Inferior parietal cortex (tissue), 1 donor: ENCODE measurements around the gene SMARCD3.

Experiments
- DNase-seq: peaks from one replicate; pipeline ENCODE4 v3.0.0-alpha.2; 2016; ENCODE audit errors: extremely low spot score

The SMARCD3 gene

DNA sequence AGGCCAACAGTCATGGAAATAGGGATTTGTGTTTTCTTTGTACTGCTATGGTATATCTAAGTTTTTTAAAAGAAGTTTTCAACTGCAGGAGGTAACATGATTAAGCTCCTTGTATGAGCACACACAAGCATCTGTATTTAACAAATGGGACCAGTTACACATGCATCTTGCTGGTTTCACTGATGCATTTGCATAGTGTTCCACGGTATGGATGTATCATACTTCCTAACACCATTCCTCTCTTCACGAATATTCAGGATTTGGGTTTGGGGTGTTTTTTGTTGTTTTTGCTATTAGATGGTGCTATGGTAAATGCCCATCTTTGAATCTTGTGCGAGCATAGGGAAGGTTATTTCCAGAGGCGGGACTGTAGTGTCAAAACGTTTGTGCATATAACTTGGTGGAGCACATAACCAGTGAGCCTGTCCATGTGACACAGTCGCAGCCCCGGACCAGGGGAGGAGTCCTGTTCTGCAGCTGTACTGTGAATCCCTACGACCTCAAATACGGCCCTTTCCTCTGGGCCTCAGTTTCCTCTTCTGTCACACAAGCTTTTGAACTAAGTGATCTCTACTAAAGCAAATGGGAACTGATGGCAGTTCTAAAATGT, 40.1 kb downstream of the SMARCD3 start:
- DNase-seq = no peak

DNA sequence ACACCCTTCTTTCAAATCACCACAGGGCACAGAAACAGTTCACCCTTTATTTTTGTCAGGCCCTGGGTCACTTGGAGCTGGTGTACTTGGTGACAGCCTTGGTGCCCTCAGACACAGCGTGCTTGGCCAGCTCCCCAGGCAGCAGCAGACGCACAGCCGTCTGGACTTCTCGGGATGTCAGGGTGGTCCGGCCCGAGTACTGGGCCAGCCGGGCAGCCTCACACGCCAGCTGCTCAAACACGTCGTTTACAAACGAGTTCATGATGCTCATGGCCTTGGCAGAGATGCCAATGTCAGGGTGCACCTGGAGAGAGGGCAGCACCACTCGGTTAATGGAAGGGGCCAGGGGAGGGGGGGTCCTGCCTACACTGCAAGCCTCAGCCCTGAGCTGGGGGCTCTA, 40.7 kb downstream of the SMARCD3 start:
- no peak for DNase-seq

DNA sequence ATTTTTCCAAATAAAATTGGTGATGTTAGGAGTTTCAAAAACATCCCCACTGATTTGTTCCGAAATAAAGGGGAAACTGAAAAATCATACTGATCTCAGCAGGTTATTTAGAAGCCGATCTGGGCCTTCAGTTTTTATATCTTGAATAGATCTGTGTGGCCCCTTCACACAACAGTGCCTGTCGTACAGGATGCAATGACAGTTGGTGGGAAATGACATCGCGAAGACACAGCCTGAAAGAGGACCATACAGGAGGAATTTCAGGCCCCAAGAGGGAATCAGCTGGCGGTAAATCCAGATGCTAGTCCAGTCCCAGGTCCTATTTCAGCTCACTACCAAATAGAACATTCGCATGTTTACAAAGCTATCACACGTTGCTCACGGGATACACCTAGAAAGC, 41.2 kb downstream of the SMARCD3 start:
- DNase-seq = no peak

DNA sequence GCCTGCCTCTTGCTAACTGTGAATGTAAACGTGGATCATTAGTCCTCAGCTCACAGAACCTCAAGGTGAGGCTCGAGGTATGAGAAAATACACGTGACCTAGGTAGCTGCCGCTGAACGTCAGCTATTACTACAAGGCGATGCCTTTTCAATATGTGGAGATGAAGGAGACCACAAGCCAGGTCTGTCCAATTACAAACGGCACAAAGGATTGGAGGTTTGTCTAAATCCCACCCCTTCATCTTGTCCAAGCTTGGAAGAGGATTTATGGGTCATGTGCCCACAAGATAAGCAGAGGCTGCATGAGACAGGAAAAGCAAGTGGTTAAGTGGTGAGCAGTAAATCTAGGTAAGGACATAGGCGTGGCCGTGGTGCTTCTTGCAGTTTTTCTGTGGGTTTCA, 41.6 kb downstream of the SMARCD3 start:
- no peak for DNase-seq

DNA sequence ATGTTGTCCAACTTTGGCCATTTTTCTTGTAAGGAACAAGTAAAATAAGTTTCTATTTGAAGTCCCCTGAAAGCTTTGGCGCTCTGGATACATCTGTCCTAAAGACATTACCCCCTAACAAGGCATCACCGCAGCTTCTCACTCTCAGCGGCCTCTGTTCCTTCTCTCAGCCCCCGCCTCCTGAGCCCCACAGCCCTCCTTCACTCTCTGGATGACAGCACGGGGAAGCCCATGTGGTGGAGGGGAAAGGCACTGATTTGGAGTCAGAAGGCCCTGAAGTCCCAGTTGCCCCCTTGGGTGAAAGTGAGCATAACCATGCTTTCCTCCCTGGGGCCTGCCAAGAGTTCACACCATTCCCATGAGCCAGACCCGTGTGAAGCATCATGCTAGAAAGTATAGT, 42.8 kb downstream of the SMARCD3 start:
- DNase-seq = no peak

DNA sequence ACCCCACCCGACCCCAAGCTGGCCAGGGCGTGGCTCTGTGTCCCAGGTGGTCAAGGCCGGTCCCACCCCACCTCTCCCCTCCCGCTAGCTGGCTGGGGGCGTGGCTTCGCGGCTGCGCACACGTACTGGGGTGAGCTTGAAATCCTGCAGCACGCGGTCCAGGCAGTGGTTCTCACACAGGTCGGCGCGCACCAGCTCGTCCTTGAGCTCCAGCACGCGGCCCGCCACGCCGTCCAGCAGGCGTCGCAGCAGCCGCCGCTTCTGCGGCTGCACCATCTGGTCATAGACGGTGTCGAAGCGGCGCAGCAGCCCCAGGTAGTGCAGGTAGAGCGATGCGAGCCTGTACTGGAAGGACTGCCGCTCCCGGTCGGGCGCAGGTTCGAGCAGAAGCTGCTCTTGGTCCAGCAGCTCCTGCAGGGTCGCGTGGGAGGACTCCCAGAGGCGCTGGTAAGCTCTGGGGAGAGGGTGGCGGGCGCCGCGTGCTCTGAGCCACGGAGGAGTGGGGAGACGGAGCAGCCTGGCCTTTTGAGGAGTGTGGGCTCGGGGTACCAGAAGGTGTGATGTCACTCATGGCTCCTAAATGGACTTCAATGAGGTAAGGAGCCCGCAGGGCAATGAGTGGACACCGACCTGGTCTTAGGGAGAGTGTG, 44.0 kb downstream of the SMARCD3 start:
- DNase-seq = no peak

DNA sequence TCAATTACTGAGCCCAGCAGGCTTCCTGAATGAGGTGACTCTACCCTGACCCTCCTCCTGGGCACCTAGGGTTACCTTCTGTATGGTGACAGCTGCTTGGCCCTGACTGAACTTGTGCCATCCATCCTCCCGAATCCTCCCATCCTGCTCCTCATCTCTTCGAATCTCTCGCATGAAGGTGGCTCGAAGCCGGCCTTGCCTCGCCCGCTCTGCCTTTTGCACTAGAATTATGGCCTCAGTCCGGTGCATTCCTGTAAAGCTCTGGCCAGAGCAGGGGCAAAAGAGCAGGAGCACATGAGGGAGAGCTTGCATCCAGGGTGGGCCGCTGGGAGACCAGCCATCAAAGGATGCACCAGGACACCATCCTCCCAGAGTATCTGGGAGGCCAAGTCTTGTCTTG, 45.7 kb downstream of the SMARCD3 start:
- no peak for DNase-seq

DNA sequence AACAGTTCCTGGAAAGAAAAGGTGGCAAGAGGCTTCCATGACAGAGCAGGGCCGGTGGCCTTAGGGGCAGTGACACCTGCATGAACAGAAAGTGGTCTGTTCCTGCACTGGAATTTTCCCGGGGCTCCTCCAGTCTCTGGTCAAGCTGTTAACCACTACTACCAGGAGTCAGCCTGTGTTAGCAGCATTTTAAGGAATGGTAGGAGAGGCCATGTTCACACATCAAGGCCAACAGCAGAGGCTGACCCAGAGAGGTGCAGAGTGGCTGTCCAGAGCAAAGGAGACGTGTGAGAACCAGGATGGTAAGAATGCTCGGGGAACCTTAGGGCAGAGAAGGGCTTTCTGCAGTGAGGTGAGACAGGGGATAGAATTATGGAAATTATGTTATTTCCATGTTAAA, 46.7 kb downstream of the SMARCD3 start:
- DNase-seq = no peak

DNA sequence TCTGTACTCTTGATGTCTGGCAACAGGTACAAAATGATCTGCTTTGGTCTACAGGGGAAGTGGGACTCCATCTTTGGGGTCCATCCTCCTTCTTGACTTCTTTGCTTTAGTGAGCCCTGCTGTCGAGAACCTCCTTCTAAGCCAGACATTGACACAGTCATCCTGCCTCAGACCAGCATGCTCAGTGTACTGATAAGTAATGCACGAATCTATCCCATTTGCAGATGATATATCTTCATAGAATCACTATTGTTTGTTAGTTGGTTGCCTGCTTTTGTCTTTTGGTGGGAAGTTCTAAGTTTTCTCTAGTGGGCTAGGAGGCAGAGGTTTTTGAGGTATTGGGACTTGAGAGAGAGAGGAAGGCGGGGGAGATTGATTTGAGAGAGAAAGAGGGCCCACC, 47.1 kb downstream of the SMARCD3 start:
- DNase-seq = no peak

DNA sequence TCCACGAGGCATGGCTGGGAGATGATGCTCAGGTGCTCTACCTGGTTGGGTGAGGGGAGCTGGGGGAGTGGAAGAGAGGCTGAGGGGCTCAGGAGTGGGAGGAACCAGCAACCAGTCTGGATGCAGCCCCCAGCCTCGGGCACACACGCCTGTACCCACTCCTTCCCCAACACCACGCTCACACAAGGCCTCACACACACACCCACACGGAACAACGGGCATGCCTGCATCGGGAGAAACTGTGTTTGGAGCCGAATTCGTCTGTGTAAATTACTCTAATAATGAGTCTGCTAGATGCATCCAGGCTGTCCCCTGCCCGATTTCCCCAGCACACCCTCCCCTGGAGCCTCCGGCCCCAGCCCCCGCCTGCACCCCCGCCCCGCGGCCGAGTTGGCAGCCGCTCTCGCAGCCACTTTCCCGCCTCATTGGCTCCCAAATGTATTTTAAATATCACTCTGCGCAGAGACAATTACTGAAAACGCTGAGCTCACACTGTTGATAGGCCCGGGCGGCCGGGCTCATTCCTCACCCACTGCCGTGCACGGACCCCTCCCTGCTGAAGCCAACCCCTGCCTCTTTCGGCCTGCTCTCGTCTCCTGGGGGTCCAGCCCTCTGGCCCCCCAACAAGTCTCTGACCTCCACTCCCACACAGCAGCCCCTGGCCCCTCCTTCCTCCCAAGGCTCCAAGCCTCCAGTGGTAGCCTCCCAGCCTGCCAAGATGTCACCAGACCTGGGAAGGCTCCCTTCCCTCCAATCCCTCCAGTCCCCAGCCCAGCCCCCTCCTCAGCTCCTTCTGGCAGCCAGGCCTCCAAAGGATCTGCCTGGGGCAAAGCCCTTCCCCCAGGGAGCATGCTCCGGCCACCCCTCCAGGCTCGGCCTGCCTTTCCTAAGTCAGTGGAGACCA, 49.3 kb downstream of the SMARCD3 start:
- peak; percentile 8 for DNase-seq

DNA sequence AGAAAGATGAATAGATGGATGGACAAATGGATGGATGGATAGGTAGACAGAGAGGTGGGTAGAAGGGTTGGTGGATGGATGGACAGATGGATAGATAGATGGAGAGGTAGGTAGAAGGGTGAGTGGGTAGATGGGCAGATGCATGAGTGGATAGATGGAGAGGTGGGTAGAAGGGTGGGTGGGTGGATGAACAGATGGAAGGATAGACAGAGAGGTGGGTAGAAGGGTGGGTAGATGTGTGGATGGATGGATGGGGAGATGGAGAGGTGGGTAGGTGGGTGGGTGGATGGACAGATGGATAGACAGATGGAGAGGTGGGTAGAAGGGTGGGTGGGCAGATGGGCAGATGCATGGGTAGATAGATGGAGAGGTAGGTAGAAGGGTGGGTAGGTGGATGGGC, 50.6 kb downstream of the SMARCD3 start:
- no peak for DNase-seq

DNA sequence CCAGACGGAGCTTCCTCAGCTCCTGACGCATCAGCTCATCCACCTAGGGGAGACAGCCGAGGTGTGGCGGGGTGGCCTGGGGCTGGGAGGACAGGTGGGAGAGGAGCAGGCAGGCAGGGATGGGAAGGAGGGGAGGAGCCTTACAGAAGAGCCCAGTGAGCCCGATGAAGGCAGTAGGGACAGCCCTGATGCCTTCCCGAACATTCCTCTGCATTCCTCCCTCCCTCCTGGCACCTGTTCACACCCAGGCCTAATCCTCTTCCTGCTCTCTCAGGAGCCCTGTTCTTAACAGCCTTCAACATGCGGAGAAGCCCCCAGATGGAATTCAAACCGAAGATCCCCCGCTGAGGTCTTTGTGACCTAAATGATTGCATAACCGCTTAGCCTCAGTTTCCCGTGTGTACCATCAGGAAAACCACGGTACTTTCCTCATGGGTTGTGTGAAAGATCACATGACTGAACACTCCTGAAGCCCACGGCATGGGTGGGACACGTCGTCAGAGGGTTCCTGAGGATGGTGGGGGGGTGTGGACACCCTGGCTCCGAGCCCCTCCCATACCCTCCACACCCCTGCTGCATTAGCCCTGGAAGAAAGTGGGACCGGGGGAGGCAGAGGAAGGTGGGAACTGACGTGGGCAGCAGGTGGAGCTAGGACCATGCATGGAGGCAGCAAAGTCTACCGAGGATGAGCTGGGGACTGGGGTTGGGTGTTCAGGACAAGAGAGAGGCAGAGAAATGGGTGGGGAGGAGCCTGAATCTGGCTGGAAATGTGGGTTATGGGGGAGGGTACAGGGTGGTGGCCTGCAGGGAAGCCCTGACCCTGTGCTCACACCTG, 52.7 kb downstream of the SMARCD3 start:
- no peak for DNase-seq

DNA sequence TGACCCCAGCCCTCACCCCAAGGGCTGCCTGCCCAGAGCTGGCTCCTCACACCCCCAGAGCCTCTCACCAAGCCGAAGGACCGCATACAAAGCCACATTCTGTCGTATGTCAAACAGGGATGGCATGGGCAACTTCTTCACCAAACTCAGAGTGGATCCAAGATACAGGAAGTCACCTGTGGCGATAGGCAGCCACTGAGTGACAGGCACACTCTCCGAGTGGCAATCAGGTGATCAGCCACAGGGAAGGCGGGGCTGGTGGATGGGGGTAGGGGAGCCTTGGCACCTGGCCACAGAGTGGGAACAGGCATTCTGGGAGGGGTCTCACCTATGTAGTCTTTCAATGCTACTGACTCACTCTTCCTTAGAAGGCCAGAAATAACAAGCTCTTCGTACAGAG, 54.3 kb downstream of the SMARCD3 start:
- DNase-seq = no peak

DNA sequence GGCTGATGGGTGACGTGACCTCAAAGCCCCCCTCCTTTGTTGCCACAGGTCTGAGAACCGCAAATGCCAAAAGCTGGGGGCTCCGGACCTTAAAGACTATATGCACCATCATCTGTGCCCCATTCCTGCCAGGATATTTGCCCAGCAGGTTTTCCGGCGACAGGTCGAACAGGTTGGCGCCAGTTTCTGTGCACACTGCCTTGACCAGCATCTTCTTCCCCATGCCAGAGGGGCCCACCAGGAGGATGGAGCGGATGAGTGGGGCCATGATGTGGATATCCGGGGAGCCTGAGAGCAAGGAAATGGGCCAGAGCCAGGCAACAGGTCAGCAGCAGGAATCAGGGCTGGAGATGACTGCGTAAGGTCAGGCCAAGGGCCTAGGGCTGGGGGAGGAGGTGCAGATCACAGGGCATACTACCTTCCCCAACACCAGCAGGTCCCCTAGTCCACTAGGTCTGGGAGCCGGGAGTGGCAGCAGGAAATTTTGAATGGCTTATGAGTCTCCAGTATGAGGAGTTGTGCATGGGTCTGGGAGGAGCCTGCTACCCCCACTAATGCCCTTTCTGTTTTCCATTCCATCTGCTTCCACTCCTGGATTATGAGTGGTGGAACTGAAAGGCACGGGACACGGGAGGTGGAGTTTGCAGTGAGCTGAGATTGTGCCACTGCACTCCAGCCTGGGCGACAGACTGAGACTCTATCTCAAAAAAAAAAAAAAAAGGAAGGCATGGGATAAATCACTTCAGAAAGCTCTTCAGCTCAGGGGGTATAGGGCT, 55.1 kb downstream of the SMARCD3 start:
- no peak for DNase-seq

DNA sequence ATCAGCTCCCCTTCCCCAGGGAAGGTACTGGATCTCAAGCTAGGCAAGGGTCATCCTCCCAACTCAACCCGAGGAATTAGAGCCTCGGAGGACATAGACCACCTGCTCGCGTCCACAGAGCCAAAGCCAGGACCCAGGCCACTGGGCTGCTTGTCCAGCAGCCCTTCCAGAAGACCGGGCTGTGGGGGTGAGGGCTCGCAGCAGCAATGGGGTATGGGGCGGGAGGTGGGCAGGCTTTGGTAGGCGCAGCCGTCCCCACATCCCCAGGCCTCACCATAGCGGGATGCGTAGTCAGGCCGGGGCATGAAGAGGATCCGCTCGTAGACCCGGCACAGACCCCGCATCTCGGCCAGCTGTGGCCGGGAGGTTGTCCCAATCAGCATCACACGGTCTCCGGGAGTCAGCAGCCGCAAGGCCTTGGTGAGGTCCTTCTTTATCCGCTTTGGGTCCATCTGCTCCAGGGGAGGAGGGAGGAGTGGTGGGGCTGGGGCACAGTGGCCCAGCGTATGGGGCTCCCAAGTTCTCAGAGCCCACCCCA, 56.4 kb downstream of the SMARCD3 start:
- no peak for DNase-seq

DNA sequence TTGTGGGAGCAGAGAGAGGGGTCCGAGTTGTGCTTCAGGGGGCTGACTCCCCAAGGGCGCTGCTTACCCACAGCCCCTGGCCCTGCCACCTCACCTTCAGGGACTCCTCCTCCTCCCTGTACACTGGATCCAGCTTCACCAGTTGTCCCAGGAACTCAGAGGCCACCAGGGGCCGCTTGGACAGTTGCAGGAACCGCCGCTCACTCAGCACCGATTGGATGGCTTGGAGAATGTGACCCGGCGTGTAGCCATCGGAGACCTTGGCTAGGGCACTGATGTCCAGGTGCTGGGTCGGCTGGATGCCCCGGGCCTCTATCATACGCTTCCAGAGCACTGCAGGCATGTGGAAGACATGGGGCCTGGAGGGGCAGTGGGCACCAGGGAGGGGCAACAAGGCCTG, 57.0 kb downstream of the SMARCD3 start:
- DNase-seq = no peak

DNA sequence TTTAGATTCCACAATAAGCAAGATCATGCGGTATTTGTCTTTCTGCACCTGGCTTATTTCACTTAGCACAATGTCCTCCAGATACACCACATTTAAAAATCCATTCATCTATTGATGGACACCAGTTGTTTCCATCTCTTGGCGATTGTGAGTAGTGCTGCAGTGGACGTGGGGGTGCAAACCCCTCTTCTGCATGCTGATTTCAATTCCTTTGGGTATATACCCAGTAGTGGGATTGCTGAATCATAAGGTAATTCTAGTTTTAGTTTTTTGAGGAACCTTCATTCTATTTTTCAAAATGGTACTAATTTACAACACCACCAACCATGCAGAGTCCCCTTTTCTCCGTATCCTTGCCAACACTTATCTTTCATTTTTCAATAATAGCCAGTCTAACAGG, 59.5 kb downstream of the SMARCD3 start:
- no peak for DNase-seq
